H9 (cell line): ENCODE data around the gene TLR8. TPM values are rescaled to one million over a fixed set of nuclear protein-coding genes. Genes with fewer than 3 reads are reported as not detected.

Experiments
- DNase-seq: peaks from one replicate; pipeline ENCODE4 v3.0.0-alpha.2; 2017
- H2AFZ ChIP-seq: one replicate; pipeline ENCODE4 v1.6.1; 2013; ENCODE audit warnings: mild to moderate bottlenecking, low read length, control low read depth, moderate library complexity
- H2AK5ac ChIP-seq: 2 replicates; pipeline ENCODE4 v1.6.1; 2013; ENCODE audit warnings: low read length, control low read depth, mixed read lengths; ENCODE audit not compliant: insufficient read length
- H2BK120ac ChIP-seq: one replicate; pipeline ENCODE4 v1.6.1; 2013; ENCODE audit warnings: low read depth, mild to moderate bottlenecking, low read length, control low read depth, inconsistent platforms; ENCODE audit not compliant: poor library complexity, severe bottlenecking
- H2BK12ac ChIP-seq: 2 replicates; pipeline ENCODE4 v1.6.1; 2013; ENCODE audit warnings: low read length, control low read depth, mixed read lengths, low read depth; ENCODE audit not compliant: insufficient read length
- H2BK15ac ChIP-seq: 2 replicates; pipeline ENCODE4 v1.6.1; 2013; ENCODE audit warnings: low read depth, low read length, control low read depth
- H2BK20ac ChIP-seq: one replicate; pipeline ENCODE4 v1.6.1; 2013; ENCODE audit warnings: low read depth, mild to moderate bottlenecking, low read length, control low read depth, inconsistent platforms; ENCODE audit not compliant: poor library complexity, severe bottlenecking
- H2BK5ac ChIP-seq: 2 replicates; pipeline ENCODE4 v1.6.1; 2013; ENCODE audit warnings: low read length, control low read depth, mixed read lengths; ENCODE audit not compliant: insufficient read length
- H3K14ac ChIP-seq: 2 replicates; pipeline ENCODE4 v1.6.1; 2013; ENCODE audit warnings: low read length, control low read depth; ENCODE audit not compliant: insufficient read depth
- H3K18ac ChIP-seq: 2 replicates; pipeline ENCODE4 v1.6.1; 2013; ENCODE audit warnings: low read depth, mild to moderate bottlenecking, mixed read lengths, low read length, control low read depth; ENCODE audit not compliant: insufficient read length
- H3K23ac ChIP-seq: 2 replicates; pipeline ENCODE4 v1.6.1; 2013; ENCODE audit warnings: low read length, control low read depth, mixed read lengths, low read depth; ENCODE audit not compliant: insufficient read length
- H3K23me2 ChIP-seq: 2 replicates; pipeline ENCODE4 v1.6.1; 2013; ENCODE audit warnings: low read depth, mild to moderate bottlenecking, mixed read lengths, low read length, control low read depth; ENCODE audit not compliant: insufficient read length, poor library complexity, severe bottlenecking
- H3K27ac ChIP-seq: 2 replicates; pipeline ENCODE4 v1.5.1; 2013; ENCODE audit warnings: low read length, control low read depth, mixed read lengths, low read depth; ENCODE audit not compliant: insufficient read length
- H3K27me3 ChIP-seq: 2 replicates; pipeline ENCODE4 v1.6.1; 2013; ENCODE audit warnings: low read length, control low read depth, inconsistent platforms; ENCODE audit not compliant: insufficient read depth
- H3K4ac ChIP-seq: 2 replicates; pipeline ENCODE4 v1.6.1; 2013; ENCODE audit warnings: low read depth, mild to moderate bottlenecking, control low read depth, inconsistent platforms, low read length, moderate library complexity
- H3K4me1 ChIP-seq: 2 replicates; pipeline ENCODE4 v1.6.1; 2013; ENCODE audit warnings: low read length, control low read depth, inconsistent platforms; ENCODE audit not compliant: insufficient read depth
- H3K4me2 ChIP-seq: 2 replicates; pipeline ENCODE4 v1.6.1; 2013; ENCODE audit warnings: low read length, control low read depth, mixed read lengths; ENCODE audit not compliant: insufficient read length, insufficient read depth
- H3K56ac ChIP-seq: 2 replicates; pipeline ENCODE4 v1.6.1; 2013; ENCODE audit warnings: low read depth, mild to moderate bottlenecking, mixed read lengths, low read length, control low read depth; ENCODE audit not compliant: insufficient read length
- H3K79me1 ChIP-seq: 2 replicates; pipeline ENCODE4 v1.6.1; 2013; ENCODE audit warnings: low read depth, mild to moderate bottlenecking, moderate library complexity, low read length, control low read depth, inconsistent platforms; ENCODE audit not compliant: insufficient read depth, poor library complexity, severe bottlenecking
- H3K79me2 ChIP-seq: 2 replicates; pipeline ENCODE4 v1.6.1; 2013; ENCODE audit warnings: low read length, control low read depth, inconsistent platforms; ENCODE audit not compliant: insufficient read depth
- H3K9ac ChIP-seq: 2 replicates; pipeline ENCODE4 v1.6.1; 2013; ENCODE audit warnings: low read length, control low read depth, mixed read lengths; ENCODE audit not compliant: insufficient read length; ENCODE audit errors: extremely low read depth
- H3K9me3 ChIP-seq: one replicate; pipeline ENCODE4 v1.6.1; 2013; ENCODE audit warnings: low read depth, low read length, inconsistent platforms; ENCODE audit not compliant: control insufficient read depth
- H3T11ph ChIP-seq: one replicate; pipeline ENCODE4 v1.6.1; 2013; ENCODE audit warnings: mild to moderate bottlenecking, low read length, control low read depth, inconsistent platforms
- H4K20me1 ChIP-seq: one replicate; pipeline ENCODE4 v1.6.1; 2013; ENCODE audit not compliant: control insufficient read depth, insufficient read length, insufficient read depth
- H4K5ac ChIP-seq: 2 replicates; pipeline ENCODE4 v1.6.1; 2013; ENCODE audit warnings: low read depth, mild to moderate bottlenecking, mixed read lengths, low read length, control low read depth; ENCODE audit not compliant: insufficient read length
- H4K8ac ChIP-seq: replicated peaks from 2 replicates; pipeline ENCODE4 v1.6.1; 2013; ENCODE audit warnings: low read length, control low read depth, mixed read lengths, low read depth; ENCODE audit not compliant: insufficient read length
- H4K91ac ChIP-seq: 2 replicates; pipeline ENCODE4 v1.6.1; 2013; ENCODE audit warnings: low read depth, mild to moderate bottlenecking, moderate library complexity, mixed read lengths, low read length, control low read depth; ENCODE audit not compliant: insufficient read length
- H3K27ac Mint-ChIP-seq, 3 experiments: 2 replicates in 2 of 3; 3 replicates in 1 of 3; pipeline ENCODE4 v1.8.0; 2020 to 2021; ENCODE audit warnings: mixed read lengths in 3 of 3, mild to moderate bottlenecking in 1 of 3, moderate library complexity in 1 of 3
- H3K27me3 Mint-ChIP-seq: 2 replicates; pipeline ENCODE4 v1.8.0; 2021; ENCODE audit warnings: low read depth, mild to moderate bottlenecking, moderate library complexity, mixed read lengths
- H3K36me3 Mint-ChIP-seq, 3 experiments: 2 replicates in 2 of 3; 3 replicates in 1 of 3; pipeline ENCODE4 v1.8.0; 2020 to 2021; ENCODE audit warnings: low read depth in 3 of 3, mixed read lengths in 3 of 3; ENCODE audit not compliant: insufficient read depth in 1 of 3
- H3K4me1 Mint-ChIP-seq, 2 experiments: 2 replicates each; pipeline ENCODE4 v1.8.0; 2020; ENCODE audit warnings: mixed read lengths in 2 of 2
- H3K4me3 Mint-ChIP-seq, 2 experiments: 2 replicates in 1 of 2; 3 replicates in 1 of 2; pipeline ENCODE4 v1.8.0; 2020 to 2021; ENCODE audit warnings: mild to moderate bottlenecking in 2 of 2, mixed read lengths in 2 of 2, moderate library complexity in 1 of 2
- H3K9me3 Mint-ChIP-seq, 2 experiments: 2 replicates in 1 of 2; 3 replicates in 1 of 2; pipeline ENCODE4 v1.8.0; 2020; ENCODE audit warnings: mild to moderate bottlenecking in 2 of 2, mixed read lengths in 2 of 2, moderate library complexity in 1 of 2
- CTCF ChIP-seq: fragments of 200-600 bp; sonication (generic); conservative IDR thresholded peaks from 3 replicates; pipeline ENCODE4 v1.8.0; 2021; ENCODE audit warnings: antibody characterized with exemption, mild to moderate bottlenecking
- WGBS: extraction: QIAGEN DNeasy Blood & Tissue Kit; methylation state at CpG from one replicate; pipeline ENCODE4 v1.1.7; 2013; ENCODE audit warnings: missing lambda C conversion rate, low lambda C conversion rate, mixed read lengths; ENCODE audit not compliant: insufficient read length; ENCODE audit errors: extremely low coverage; 5-methylcytosine and 5-hydroxymethylcytosine counted together
- total RNA-seq: library from RNA; stranded (reverse); gene quantifications from 2 replicates; pipeline ENCODE4 v1.2.1, GENCODE V29; 2021

Gene TLR8
- total RNA-seq, 1 experiment from 2014 or later, result not detected

GRCh38 chrX:12901486-12901885 is 4.9 kb upstream of the TLR8 start:
- Histone ChIP-seq H2AK5ac (no peak overlapping the region), H3K23ac (no peak overlapping the region), H4K20me1 (no peaks in the 10 kb centered on the region), H2BK5ac (no peak overlapping the region), H3K4me2 (no peak overlapping the region), H3K79me1 (no peaks in the 10 kb centered on the region), H3K4ac (no peak overlapping the region), H4K8ac (no peak overlapping the region), H3K56ac (no peak overlapping the region), H3K14ac (no peak overlapping the region), H3K9ac (no peak overlapping the region), H2AFZ (no peak overlapping the region), H3K27me3 (no peaks in the 10 kb centered on the region), H3K4me1 (no peaks in the 10 kb centered on the region), H3T11ph (no peak overlapping the region), H3K23me2 (no peaks in the 10 kb centered on the region), H3K79me2 (no peaks in the 10 kb centered on the region), H2BK15ac (no peak overlapping the region), H3K18ac (no peak overlapping the region), H3K27ac (no peak overlapping the region), H2BK20ac (no peak overlapping the region), H2BK12ac (no peak overlapping the region), H2BK120ac (no peak overlapping the region), H4K5ac (no peak overlapping the region), H4K91ac (no peak overlapping the region), H3K9me3 (no peaks in the 10 kb centered on the region)
- Mint-ChIP-seq H3K36me3 (peaks cover 0 to 7% (median 0%) of the 10 kb centered on the region in 3 experiments; a peak in 2 of 7 replicates), H3K4me3 (no peak overlapping the region), H3K27me3 (peaks cover 3% of the 10 kb centered on the region), H3K27ac (no peak overlapping the region; a peak in 1 of 7 replicates), H3K4me1 (peaks cover 12 to 17% of the 10 kb centered on the region in 2 experiments), H3K9me3 (peaks cover 65 to 68% of the 10 kb centered on the region in 2 experiments)
- WGBS, result no CpG with 5 or more reads among the region's 10 CpGs
- peak; percentile 52 for DNase-seq
- TF ChIP-seq CTCF, result peak; percentile 75
